ENCODE results near the gene RIPK4.

RIPK4 gene

DNA sequence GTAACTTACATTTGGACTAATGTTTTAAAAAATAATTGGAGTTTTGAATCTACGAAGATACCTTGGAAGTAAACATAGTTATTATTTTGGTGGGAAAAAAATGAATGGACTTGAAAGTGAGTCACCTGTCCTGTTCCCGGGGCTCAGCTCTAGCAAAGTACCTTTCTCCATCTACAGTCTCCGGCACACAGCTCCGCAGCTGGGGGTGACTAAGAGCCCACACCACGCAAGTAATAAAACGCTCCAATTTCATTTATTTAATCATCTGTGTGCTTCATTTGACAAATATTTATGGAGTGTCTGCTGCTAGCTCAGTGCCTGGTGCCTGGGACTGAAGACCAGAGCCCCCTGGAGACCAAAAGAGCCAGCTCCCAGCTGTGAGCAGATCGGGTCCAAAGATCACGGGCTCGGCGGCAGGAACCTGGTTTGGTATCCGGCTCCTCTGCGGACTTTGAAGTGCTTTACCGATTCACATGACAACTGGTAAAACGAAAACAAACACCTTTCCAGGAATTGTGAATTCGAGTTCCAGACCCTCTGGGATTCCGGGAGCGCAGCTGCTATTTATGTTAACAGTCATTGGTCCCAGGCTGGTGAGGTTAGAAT is 1.7 kb upstream of the RIPK4 start:
- no peak for TF ChIP-seq ZNF274 (IDR thresholded peaks at IDR 0.05; ENCODE audit: low read depth, low read length)
- H3K4me3 ChIP-seq (ENCODE audit: low read length) = peak overlapping the region; percentile 38; the same call in 1 of the 2 replicates

DNA sequence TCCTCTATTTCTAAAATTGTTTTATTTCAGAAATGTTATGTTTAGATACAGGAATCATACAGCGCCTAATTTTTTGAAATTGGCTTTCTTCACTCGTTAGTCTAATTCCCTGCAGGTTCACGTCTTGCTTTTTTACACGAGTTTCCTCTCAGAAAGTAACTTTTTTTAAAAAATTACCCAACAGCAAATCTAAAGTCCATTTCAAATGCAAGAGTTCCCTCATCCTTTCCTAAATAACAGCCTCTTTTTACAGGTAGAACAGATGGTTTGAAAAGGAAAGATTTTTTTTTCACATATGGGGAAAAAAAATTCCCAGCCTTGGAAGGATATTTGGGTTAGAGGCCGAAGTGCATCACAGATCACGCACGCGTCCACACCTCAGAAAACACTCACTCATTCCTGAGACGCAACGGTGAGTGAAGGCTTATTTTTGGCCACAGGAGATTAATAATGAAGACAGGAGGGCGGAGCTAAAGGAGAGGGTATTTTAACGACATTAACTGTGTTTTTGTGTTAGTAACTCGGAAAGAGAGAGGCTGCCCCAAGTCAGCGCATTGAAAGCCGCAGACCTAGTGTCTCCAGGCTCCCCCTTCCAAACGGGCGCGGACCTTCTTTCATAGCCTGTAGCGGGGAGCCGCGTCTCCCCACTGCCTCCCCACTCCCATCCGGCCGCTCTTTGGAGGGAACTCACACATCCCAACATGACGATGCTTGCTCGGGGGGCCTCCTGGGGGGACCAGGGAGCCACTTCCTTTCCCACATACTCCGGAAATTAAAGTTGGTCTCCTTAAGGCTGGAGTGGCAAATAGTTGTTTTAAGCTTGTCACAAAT is 969 bp upstream of the RIPK4 start:
- H3K4me3 ChIP-seq (ENCODE audit: low read length) = no peak overlapping the region
- no peak for TF ChIP-seq ZNF274 (IDR thresholded peaks at IDR 0.05; ENCODE audit: low read depth, low read length)

DNA sequence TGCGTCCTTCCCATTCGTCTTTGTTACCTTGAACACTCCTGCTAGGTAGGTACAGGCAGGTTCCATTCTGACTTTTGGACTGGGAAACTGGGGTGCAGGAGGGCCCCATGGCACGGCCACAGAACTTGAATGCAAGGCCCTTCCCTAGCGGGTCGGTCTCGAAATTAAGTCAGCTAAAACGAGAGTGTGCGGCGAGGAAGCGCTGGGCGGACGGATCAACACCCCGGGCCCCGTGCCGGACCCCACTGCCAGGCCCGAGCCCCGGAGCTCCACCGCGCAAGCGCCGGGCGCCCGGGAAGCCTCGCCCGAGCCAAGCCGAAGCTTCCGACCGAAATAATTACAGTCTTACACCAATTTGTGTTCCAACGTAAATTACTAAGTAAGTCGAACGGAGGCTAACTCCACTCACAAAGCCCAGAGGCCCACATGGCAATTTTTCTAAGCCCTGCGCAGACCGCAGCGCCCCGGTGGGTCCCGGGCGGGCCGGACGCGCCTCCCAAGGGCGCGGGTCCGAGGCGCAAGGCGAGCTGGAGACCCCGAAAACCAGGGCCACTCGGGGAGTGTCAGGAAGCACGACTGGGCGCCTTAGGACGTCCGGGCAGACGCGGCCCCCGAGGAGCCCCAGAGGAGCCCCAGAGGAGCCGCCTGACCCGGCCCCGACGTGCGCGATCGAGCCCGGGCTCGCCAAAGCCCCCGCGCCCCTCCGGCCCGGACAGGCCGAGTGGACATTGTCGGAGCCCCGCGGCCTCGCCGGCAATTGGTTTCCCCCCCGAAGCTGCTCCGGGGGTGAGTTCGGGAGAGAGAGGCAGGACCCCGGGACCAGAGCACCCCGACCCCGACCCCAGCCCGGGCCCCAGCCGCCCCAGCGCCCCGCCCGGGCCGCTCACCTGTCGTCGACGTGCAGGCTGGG is 624 bp downstream of the RIPK4 start:
- peak overlapping the region; percentile 59 for H3K4me3 ChIP-seq (ENCODE audit: low read length)
- TF ChIP-seq ZNF274 (IDR thresholded peaks at IDR 0.05; ENCODE audit: low read depth, low read length) = no peak

DNA sequence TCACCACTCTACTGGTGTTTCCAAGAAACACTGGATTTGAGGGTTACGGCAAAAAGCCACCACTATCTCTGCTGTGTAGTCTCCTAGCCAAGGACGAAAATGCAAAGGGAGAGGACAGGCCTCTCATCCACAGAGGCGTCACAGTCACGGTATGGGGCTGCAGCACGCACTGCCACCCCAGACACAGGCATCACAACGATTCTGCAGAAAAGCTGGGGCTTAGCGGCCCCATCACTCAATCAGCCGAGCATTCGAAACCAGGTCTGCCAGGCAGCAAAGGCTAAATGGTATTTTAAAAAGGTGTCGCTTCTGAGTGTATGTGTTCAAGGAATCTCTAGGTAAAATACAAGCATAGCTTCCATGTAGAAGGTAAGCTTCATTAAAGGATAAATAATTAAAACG is 1.4 kb downstream of the RIPK4 start:
- H3K4me3 ChIP-seq (ENCODE audit: low read length) = no peak overlapping the region
- TF ChIP-seq ZNF274 (IDR thresholded peaks at IDR 0.05; ENCODE audit: low read depth, low read length) = no peak

DNA sequence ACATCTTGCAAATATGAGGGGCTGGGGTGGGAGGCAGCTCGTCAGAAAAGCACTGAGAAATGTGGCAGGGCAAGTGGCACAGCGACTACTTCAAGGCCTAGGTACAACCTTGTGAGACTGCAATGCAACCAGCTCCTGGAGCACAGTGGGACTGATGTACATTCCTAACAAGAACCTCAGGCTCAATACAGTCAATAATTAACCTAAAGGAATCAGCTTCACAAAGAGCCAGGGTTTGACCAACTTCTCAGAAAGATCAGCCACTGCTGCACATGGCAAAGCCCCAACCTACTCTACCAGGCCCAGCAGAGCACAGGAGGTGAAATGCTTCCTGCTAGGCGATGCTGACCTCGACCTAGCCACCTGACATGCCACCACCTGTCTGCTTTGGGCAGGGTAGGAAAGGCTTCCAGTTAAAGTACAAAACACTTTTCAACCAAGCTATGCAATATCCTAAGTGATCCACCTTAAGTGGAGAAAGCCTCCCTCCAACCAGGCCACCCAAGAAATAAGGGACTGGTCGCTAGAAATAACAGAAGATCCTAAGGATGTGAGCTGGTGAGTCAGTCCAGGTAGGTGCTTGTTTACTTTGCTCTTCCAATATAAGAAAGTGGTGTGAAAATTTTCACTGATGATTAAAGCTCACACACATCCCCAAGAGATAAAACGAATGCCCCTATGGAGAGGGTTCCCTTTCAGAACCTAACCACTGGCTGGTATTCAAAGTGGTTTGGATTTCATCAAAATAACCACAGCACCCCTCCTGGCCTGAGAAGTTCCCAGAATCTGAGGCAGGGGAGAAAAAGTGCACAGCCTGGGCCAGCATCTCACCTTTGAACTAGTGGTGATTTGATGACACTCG is 2.1 kb downstream of the RIPK4 start:
- no peak for TF ChIP-seq ZNF274 (IDR thresholded peaks at IDR 0.05; ENCODE audit: low read depth, low read length)
- H3K4me3 ChIP-seq (ENCODE audit: low read length) = no peak overlapping the region

DNA sequence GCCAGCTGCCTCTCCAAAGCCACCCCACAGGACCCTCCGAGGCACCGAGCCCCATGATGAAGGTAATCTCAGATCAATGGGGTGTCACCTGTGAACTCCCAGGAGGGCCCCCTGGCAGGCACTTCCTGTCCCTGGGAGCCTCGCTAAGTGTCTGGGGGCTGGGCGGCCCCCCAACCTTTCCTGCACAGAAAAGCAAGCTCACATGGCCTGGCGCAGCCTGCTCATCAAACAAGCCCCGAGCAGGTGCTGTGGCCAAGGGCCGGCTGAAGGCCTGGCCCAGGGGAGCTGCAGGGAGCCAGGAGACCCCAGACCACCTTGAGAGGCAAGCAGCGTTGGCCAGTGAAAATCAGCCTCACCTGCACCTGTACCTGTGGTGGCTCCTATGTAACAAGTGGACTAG is 2.9 kb downstream of the RIPK4 start:
- TF ChIP-seq ZNF274 (IDR thresholded peaks at IDR 0.05; ENCODE audit: low read depth, low read length) = no peak
- H3K4me3 ChIP-seq (ENCODE audit: low read length) = no peak overlapping the region

DNA sequence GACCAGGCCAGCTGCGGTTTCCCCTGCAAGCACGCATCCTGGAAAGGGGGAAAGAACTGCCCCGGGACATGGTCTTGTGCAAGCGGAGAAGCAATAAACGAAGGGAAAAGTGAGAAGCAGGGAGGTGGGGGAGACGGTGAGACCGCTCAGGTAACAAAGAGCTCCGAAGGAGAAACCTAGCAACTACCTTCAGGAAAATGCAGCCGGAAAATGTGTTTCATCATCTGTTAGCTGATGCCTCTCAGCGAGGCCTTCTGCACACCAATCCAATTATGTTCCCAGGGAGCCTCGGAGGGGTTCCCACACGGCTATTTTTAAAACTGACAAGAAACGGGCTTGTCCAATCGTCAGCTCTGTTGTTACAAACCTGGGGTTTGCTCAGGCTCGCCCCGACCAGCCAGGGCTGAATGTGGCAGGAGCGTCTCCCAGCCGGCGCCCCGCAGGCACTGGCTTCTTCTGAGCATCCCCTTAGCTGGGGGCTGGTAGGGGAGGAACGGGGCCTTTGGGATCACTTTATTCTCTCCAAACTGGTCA is 3.4 kb downstream of the RIPK4 start:
- H3K4me3 ChIP-seq (ENCODE audit: low read length) = no peak overlapping the region
- no peak for TF ChIP-seq ZNF274 (IDR thresholded peaks at IDR 0.05; ENCODE audit: low read depth, low read length)

DNA sequence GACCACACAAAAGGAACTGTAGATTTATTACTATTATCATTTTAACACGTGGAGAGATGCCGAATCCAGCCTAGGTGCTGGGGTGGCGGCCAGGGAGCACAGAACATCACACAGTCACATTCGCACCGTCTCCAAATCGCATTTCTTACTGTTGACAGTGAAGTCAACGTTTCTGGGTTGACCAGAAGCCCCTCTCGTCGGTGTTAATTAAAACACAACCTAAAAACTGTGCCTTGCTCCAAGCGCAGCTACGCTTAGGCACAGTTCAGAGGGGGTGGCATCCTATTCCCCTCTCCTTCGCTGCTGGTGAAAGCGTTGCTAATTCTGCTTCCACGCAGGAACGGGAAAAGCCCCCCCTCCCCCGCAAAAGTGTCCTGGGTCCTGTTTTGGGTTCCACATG is 4.1 kb downstream of the RIPK4 start:
- no peak for TF ChIP-seq ZNF274 (IDR thresholded peaks at IDR 0.05; ENCODE audit: low read depth, low read length)
- H3K4me3 ChIP-seq (ENCODE audit: low read length) = no peak overlapping the region

DNA sequence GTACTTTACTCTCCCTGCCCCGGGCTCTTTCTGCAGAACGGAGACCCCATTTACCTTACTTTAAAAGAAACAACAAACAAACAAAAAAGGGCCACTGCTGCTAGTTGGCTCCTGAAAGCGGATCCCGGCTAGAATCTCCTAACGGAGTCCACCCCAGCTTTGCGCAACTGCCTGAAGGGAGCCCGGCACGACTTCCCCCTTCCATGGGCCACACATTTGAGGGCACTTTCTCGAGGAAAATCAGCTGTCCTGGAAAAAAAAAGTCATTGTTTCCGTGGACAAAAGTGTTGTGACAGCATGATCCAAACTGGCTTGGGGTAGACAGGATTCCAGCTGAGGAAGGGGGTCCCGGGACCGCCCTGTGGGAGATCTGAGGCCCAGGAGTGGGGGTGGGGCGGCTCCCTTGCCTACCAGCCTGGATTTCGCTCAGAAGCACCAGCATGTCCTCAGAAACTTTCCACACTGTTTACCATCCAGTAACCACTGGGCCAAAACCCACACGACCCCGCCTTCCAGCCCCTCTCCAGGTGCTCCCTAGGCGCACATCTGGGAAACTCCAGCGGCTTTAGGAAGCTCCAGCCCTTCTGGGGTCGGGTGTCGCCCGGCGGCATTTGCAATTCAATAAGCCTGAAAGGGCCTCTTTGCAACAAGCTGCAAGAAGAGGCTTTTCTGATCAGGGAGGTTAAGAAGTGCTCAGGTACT is 4.8 kb downstream of the RIPK4 start:
- no peak overlapping the region for H3K4me3 ChIP-seq (ENCODE audit: low read length)
- TF ChIP-seq ZNF274 (IDR thresholded peaks at IDR 0.05; ENCODE audit: low read depth, low read length) = no peak

DNA sequence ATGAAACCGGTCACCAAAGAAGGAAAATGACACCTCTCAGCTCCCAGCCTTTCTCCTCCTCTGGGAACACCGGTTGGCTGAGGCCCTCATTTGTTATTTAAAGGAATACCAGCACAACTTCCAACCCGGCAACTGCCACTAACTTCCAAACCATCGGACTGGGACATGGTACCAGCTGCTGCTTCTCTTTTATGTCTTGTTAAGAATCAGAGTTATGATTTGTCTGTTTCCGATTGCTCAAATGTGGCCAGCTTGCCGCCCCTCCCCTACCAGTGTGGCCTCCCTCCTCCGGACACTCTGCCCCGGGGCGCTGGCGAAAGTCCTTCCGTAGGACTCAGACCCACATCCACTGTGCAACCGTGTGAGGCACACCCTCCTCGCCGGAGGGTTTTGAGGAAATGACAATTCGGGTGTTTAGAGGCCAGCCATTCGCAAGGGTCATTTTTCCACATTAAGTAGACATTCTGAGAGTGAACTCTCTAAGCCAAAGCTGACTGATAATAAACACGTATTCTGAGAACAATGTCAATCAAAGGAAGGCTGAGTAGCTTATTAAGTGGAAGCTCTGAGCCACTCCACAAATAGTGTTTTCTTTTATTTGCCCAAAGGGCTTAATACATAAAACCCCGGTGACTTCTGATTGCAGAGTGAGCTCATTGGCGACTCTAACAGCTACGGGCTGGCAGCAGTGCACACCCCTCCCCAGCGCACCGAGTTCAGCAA is 5.5 kb downstream of the RIPK4 start:
- H3K4me3 ChIP-seq (ENCODE audit: low read length) = no peak overlapping the region

DNA sequence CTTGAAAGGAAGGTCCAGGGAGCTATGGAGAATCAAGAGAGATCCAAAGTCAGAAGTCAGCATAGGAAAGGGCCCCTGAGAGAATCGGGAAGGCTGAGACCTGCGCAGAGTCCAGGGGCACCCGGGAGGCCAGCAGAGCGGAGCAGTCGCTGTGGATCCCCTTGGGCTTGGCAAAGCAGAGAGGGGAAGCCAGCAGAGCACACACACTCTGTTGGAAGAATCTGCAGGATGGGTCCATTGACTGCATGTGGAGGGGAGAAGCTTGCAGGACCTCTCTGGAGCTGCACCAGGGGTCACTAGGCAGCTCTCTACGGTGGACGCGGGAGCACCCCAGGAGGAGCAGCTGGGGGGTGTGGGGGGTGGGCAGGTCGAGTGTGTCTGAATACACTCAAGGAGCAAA is 6.4 kb downstream of the RIPK4 start:
- no peak overlapping the region for H3K4me3 ChIP-seq (ENCODE audit: low read length)
- no peak for TF ChIP-seq ZNF274 (IDR thresholded peaks at IDR 0.05; ENCODE audit: low read depth, low read length)

More for the DNA sequence above, 5.5 kb downstream of the RIPK4 start:
- TF ChIP-seq ZNF274 (IDR thresholded peaks at IDR 0.05; ENCODE audit: low read depth, low read length) = no peak

DNA sequence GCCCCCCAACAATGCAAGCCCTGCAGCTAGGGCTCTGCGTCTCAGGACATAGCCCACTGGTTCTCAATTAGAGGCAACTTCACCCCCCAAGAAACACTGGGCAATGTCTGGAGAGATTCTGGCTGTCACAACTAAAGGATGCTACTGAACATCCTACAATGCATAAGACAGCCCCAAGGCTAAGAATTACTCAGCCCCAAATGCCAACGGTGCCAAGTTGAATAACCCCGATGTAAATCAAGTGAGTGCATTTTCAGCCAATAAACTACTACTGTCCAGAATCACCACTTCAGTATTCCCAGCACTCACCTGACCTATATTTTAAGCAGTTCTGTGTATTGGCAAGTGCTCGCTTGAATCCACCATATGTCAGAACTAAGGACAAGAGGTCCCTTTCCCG is 6.9 kb downstream of the RIPK4 start:
- TF ChIP-seq ZNF274 (IDR thresholded peaks at IDR 0.05; ENCODE audit: low read depth, low read length) = no peak
- no peak overlapping the region for H3K4me3 ChIP-seq (ENCODE audit: low read length)

Data from GM08714 (cell line).